Adrenal gland (tissue), 5 donors: ENCODE measurements around the gene ZFYVE19.

ENCODE experiments used
- CTCF ChIP-seq, 6 experiments: fragments of 450-650 bp in 4 of 6; fragments of 200-600 bp in 2 of 6; sonication (generic) in 1 of 6; IDR thresholded peaks; 1 replicate in 5 of 6; 2 replicates in 1 of 6; pipeline versions ENCODE4 v1.5.1 to v1.8.0; 2016 to 2021; ENCODE audit warnings: antibody characterized with exemption in 6 of 6, mild to moderate bottlenecking in 2 of 6, moderate library complexity in 1 of 6
- POLR2A ChIP-seq, 2 donors: fragments of 450-650 bp; IDR thresholded peaks; one replicate each; pipeline ENCODE4 v1.6.1; 2017; ENCODE audit warnings: antibody characterized with exemption in 2 of 2, mild to moderate bottlenecking in 2 of 2, moderate library complexity in 1 of 2
- donor health status: DM: no; HTN: no; CAD: no.

- no peak for TF ChIP-seq CTCF (IDR thresholded peaks at IDR 0.05)
- no peak for TF ChIP-seq POLR2A (IDR thresholded peaks at IDR 0.05)
Observed at GRCh38 chr15:40863660-40864270, 56.9 kb downstream of the ZFYVE19 start.
